H1 (cell line): Measurements from ENCODE around the gene ORC5. TPM values are rescaled to one million over a fixed set of nuclear protein-coding genes. Genes with fewer than 3 reads are reported as not detected.

Experiments
- CTCF ChIA-PET: fragments of 300-600 bp; sonication (Branson Sonifier 250); formaldehyde crosslinking; loops from one replicate; lab custom pipeline; 2021; ENCODE audit not compliant: partially characterized antibody; lab: Charles Lee
- POLR2A ChIA-PET: fragments of 300-600 bp; sonication (Branson Sonifier 250); formaldehyde crosslinking; loops from one replicate; lab custom pipeline; 2021; ENCODE audit warnings: inconsistent platforms; ENCODE audit not compliant: partially characterized antibody; lab: Charles Lee
- DNase-seq, 2 experiments: peaks; one replicate each; pipeline versions ENCODE4 v3.0.0 to v3.0.0-alpha.2; 2010 to 2022; ENCODE audit warnings: low spot score in 2 of 2, low read depth in 1 of 2, mixed read lengths in 1 of 2
- FAIRE-seq: peaks from 2 replicates; lab custom pipeline; 2011; peaks lifted over from hg19 to GRCh38; lab: Jason Lieb, UNC
- H2AFZ ChIP-seq: 2 replicates; pipeline ENCODE4 v1.8.1; 2012; ENCODE audit warnings: low read length, inconsistent platforms
- H2AK5ac ChIP-seq: 2 replicates; pipeline ENCODE4 v1.6.1; 2013; ENCODE audit warnings: low read depth, low read length
- H2BK120ac ChIP-seq: replicated peaks from 2 replicates; pipeline ENCODE3; 2013; ENCODE audit warnings: low read depth, low read length, inconsistent platforms
- H2BK12ac ChIP-seq: 2 replicates; pipeline ENCODE4 v1.6.1; 2013; ENCODE audit warnings: low read depth, low read length
- H2BK15ac ChIP-seq: 2 replicates; pipeline ENCODE4 v1.6.1; 2013; ENCODE audit warnings: low read length
- H2BK20ac ChIP-seq: 2 replicates; pipeline ENCODE4 v1.6.1; 2013; ENCODE audit warnings: low read length
- H2BK5ac ChIP-seq: 2 replicates; pipeline ENCODE4 v1.6.1; 2013; ENCODE audit warnings: low read depth, low read length
- H3K14ac ChIP-seq: 2 replicates; pipeline ENCODE4 v1.6.1; 2013; ENCODE audit warnings: inconsistent platforms; ENCODE audit not compliant: insufficient read length
- H3K18ac ChIP-seq: 2 replicates; pipeline ENCODE4 v1.6.1; 2013; ENCODE audit warnings: low read length; ENCODE audit errors: extremely low read depth
- H3K23ac ChIP-seq: 2 replicates; pipeline ENCODE4 v1.6.1; 2013; ENCODE audit warnings: inconsistent platforms; ENCODE audit not compliant: insufficient read length
- H3K23me2 ChIP-seq: 2 replicates; pipeline ENCODE4 v1.6.1; 2013; ENCODE audit warnings: low read depth, low read length
- H3K27ac ChIP-seq: 2 replicates; pipeline ENCODE4 v1.6.1; 2011; ENCODE audit warnings: low read depth, low read length, inconsistent platforms
- H3K27me3 ChIP-seq, 4 experiments: replicated peaks in 1 of 4; 1 replicate in 1 of 4; 2 replicates in 3 of 4; pipeline versions ENCODE4 v1.6.1 to v1.8.1; 2011 to 2013; ENCODE audit warnings: low read length in 3 of 4, mild to moderate bottlenecking in 3 of 4, inconsistent platforms in 2 of 4, mixed read lengths in 2 of 4, moderate library complexity in 1 of 4; ENCODE audit not compliant: control insufficient read depth in 3 of 4, insufficient read depth in 3 of 4; ENCODE audit errors: extremely low read depth in 1 of 4
- H3K36me3 ChIP-seq, 4 experiments: 2 replicates each; pipeline versions ENCODE4 v1.6.1 to v1.8.1; 2011 to 2013; ENCODE audit warnings: mild to moderate bottlenecking in 4 of 4, low read length in 3 of 4, moderate library complexity in 2 of 4, control low read depth in 1 of 4, inconsistent platforms in 1 of 4; ENCODE audit not compliant: insufficient read depth in 4 of 4, control insufficient read depth in 2 of 4
- H3K4ac ChIP-seq: replicated peaks from 2 replicates; pipeline ENCODE3; 2013; ENCODE audit warnings: low read length, low read depth, mixed read lengths, inconsistent platforms; ENCODE audit not compliant: insufficient read length
- H3K4me1 ChIP-seq, 4 experiments: replicated peaks in 1 of 4; 1 replicate in 1 of 4; 2 replicates in 3 of 4; pipeline versions ENCODE4 v1.6.1 to v1.8.1; 2011 to 2013; ENCODE audit warnings: low read length in 3 of 4, inconsistent platforms in 2 of 4, mixed read lengths in 1 of 4; ENCODE audit not compliant: insufficient read depth in 4 of 4, control insufficient read depth in 3 of 4
- H3K4me2 ChIP-seq, 2 experiments: 2 replicates each; pipeline versions ENCODE4 v1.6.1 to v1.8.1; 2011 to 2013; ENCODE audit warnings: low read depth in 2 of 2, low read length in 2 of 2, control low read depth in 1 of 2, inconsistent platforms in 1 of 2, mild to moderate bottlenecking in 1 of 2; ENCODE audit not compliant: insufficient read depth in 1 of 2
- H3K4me3 ChIP-seq, 4 experiments: fragments of 200-600, 300-600 bp in 1 of 4; sonication (generic), shearing (Covaris generic), sonication (Bioruptor Twin) in 1 of 4; 2 replicates each; pipeline versions ENCODE4 v1.5.1 to v1.8.1; 2011 to 2016; ENCODE audit warnings: low read length in 4 of 4, low read depth in 3 of 4, control low read depth in 2 of 4, inconsistent platforms in 2 of 4, mild to moderate bottlenecking in 2 of 4, mixed read lengths in 1 of 4, moderate library complexity in 1 of 4; ENCODE audit not compliant: insufficient read depth in 2 of 4; ENCODE audit errors: extremely low read depth in 1 of 4
- H3K56ac ChIP-seq: replicated peaks from 2 replicates; pipeline ENCODE3; 2013; ENCODE audit warnings: low read depth, mild to moderate bottlenecking, mixed read lengths, low read length, inconsistent platforms; ENCODE audit not compliant: insufficient read length
- H3K79me1 ChIP-seq: 2 replicates; pipeline ENCODE4 v1.6.1; 2013; ENCODE audit warnings: low read depth, low read length, control low read depth
- H3K79me2 ChIP-seq, 2 experiments: 2 replicates each; pipeline versions ENCODE4 v1.6.1 to v1.8.1; 2012 to 2013; ENCODE audit warnings: low read length in 2 of 2, mild to moderate bottlenecking in 2 of 2, inconsistent platforms in 1 of 2; ENCODE audit not compliant: insufficient read depth in 2 of 2, control insufficient read depth in 1 of 2
- H3K9ac ChIP-seq, 4 experiments: replicated peaks in 1 of 4; 1 replicate in 1 of 4; 2 replicates in 3 of 4; pipeline versions ENCODE4 v1.6.1 to v1.8.1; 2011 to 2013; ENCODE audit warnings: low read depth in 3 of 4, low read length in 3 of 4, control low read depth in 2 of 4, mild to moderate bottlenecking in 2 of 4, moderate library complexity in 2 of 4, inconsistent platforms in 1 of 4; ENCODE audit errors: extremely low read depth in 1 of 4
- H3K9me3 ChIP-seq, 2 experiments: 2 replicates each; pipeline versions ENCODE4 v1.6.1 to v1.8.1; 2012 to 2013; ENCODE audit warnings: mild to moderate bottlenecking in 2 of 2, moderate library complexity in 2 of 2, control low read depth in 1 of 2, inconsistent platforms in 1 of 2, low read depth in 1 of 2, low read length in 1 of 2, mixed read lengths in 1 of 2; ENCODE audit not compliant: insufficient read depth in 2 of 2
- H4K20me1 ChIP-seq, 2 experiments: replicated peaks in 1 of 2; 2 replicates each; pipeline versions ENCODE3 to v1.8.1; 2011 to 2013; ENCODE audit warnings: inconsistent platforms in 2 of 2, low read length in 2 of 2, mild to moderate bottlenecking in 1 of 2; ENCODE audit not compliant: insufficient read depth in 2 of 2, control insufficient read depth in 1 of 2
- H4K5ac ChIP-seq: 2 replicates; pipeline ENCODE4 v1.6.1; 2013; ENCODE audit warnings: low read length, low read depth, mixed read lengths, inconsistent platforms; ENCODE audit not compliant: insufficient read length
- H4K8ac ChIP-seq: 2 replicates; pipeline ENCODE4 v1.8.0; 2013; ENCODE audit warnings: mild to moderate bottlenecking, moderate library complexity, low read length, inconsistent platforms; ENCODE audit not compliant: insufficient read depth; ENCODE audit errors: extremely low read depth
- H4K91ac ChIP-seq: replicated peaks from 2 replicates; pipeline ENCODE3; 2013; ENCODE audit warnings: low read length, mixed read lengths, inconsistent platforms; ENCODE audit not compliant: insufficient read length
- CBX5 ChIP-seq: fragments of 300-800, 300-1000 bp; sonication (generic); IDR thresholded peaks from 2 replicates; pipeline ENCODE4 v1.7.1; 2016; ENCODE audit warnings: antibody characterized with exemption, low read length, low read depth
- CBX8 ChIP-seq: fragments of 300-800, 300-1000 bp; sonication (generic); IDR thresholded peaks from 2 replicates; pipeline ENCODE4 v1.7.1; 2016; ENCODE audit warnings: low read depth, low read length, borderline replicate concordance
- CTBP2 ChIP-seq: IDR thresholded peaks from 2 replicates; pipeline ENCODE4 v1.7.0; 2011; ENCODE audit warnings: borderline replicate concordance, mild to moderate bottlenecking, moderate library complexity, mixed read lengths, low read length; ENCODE audit not compliant: insufficient read depth, insufficient read length
- HDAC6 ChIP-seq: IDR thresholded peaks from one replicate; pipeline ENCODE4 v1.7.1; 2012; ENCODE audit warnings: low read depth, mild to moderate bottlenecking, inconsistent platforms, low read length, moderate library complexity
- POLR2AphosphoS5 ChIP-seq: IDR thresholded peaks from 2 replicates; pipeline ENCODE4 v1.6.1; 2011; ENCODE audit warnings: low read depth, low read length
- POU5F1 ChIP-seq: IDR thresholded peaks from 2 replicates; pipeline ENCODE4 v1.6.1; 2011; ENCODE audit warnings: low read depth, mild to moderate bottlenecking, low read length, moderate library complexity
- RBBP5 ChIP-seq: IDR thresholded peaks from 2 replicates; pipeline ENCODE4 v1.7.1; 2012; ENCODE audit warnings: low read depth, mild to moderate bottlenecking, inconsistent platforms, low read length, moderate library complexity, borderline replicate concordance
- RXRA ChIP-seq: IDR thresholded peaks from 2 replicates; pipeline ENCODE4 v1.6.1; 2011; ENCODE audit warnings: low read depth, mild to moderate bottlenecking, low read length, moderate library complexity; ENCODE audit not compliant: insufficient read depth
- SIN3A ChIP-seq, 2 experiments: IDR thresholded peaks in 1 of 2; conservative IDR thresholded peaks in 1 of 2; 2 replicates each; pipeline ENCODE4 v1.6.1; 2011 to 2012; ENCODE audit warnings: low read length in 2 of 2, improper control_type of control experiment in 1 of 2, low read depth in 1 of 2, mild to moderate bottlenecking in 1 of 2
- SP4 ChIP-seq: IDR thresholded peaks from 2 replicates; pipeline ENCODE4 v1.6.1; 2012; ENCODE audit warnings: low read length, inconsistent platforms
- WGBS, 2 experiments: shearing (Covaris generic) in 1 of 2; methylation state at CpG; one replicate each; pipeline versions ENCODE4 v1.1.6 to v1.1.7; 2013 to 2015; ENCODE audit warnings: low lambda C conversion rate in 2 of 2, mixed read lengths in 2 of 2, inconsistent platforms in 1 of 2, low coverage in 1 of 2, missing lambda C conversion rate in 1 of 2; ENCODE audit not compliant: insufficient replicate concordance in 2 of 2, insufficient coverage in 1 of 2, insufficient read length in 1 of 2; ENCODE audit errors: extremely low coverage in 1 of 2, missing lambda C conversion rate in 1 of 2; 5-methylcytosine and 5-hydroxymethylcytosine counted together
- polyA plus RNA-seq, 7 experiments: library from polyadenylated mRNA; depleted of rRNA in 3 of 7; stranded (reverse) in 5 of 7; unstranded in 2 of 7; fragments of >200 nt in 5 of 7; fragments of 200-250 nt in 2 of 7; gene quantifications; 1 replicate in 5 of 7; 2 replicates in 1 of 7; 4 replicates in 1 of 7; pipeline versions ENCODE4 v1.2.1 to v1.2.3, GENCODE V29; 2011 to 2013; ENCODE audit warnings: missing spikeins in 2 of 7, mixed read lengths in 2 of 7
- total RNA-seq: library from RNA; stranded (reverse); fragmentation: NEBNext Ultra II Directional; extraction: Animal tissue kit (Norgen Biotek cat#: 25700); gene quantifications from 2 replicates; pipeline ENCODE4 v1.2.1, GENCODE V29; 2021
- TF ChIP-seq, protein P1 (sequence below), 3 experiments: IDR thresholded peaks; 1 replicate in 2 of 3; 2 replicates in 1 of 3; pipeline versions ENCODE4 v1.5.1 to v1.6.1; 2011; ENCODE audit warnings: low read length in 3 of 3, mild to moderate bottlenecking in 3 of 3, inconsistent platforms in 2 of 3, low read depth in 1 of 3, moderate library complexity in 1 of 3; ENCODE audit not compliant: insufficient read depth in 1 of 3; ENCODE audit errors: control extremely low read depth in 1 of 3

ORC5 gene
- total and polyA plus RNA-seq, 2 of the 8 experiments (the other 6 are each of a cell fraction or from before 2014, with no cell fraction given) = 7.7 to 19.9 TPM

DNA sequence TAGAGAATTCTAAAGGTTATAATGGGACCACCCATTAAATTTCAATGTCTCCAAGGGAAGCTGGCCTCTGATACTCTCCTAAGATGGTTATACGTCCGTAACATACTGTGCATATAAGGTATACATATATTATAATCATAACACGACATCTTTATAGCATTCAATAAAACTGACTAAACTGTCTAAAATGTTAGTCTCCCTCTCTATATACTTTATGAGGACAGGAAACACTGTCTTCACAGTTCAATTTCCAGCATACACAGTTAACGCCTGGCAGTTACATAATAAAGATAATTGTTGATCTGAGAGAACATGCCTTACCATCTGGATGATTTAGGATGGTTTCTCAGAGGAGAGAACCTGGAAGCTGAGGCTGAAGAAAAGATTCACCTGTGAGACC, 1.2 kb upstream of the ORC5 start:
- Histone ChIP-seq H3K36me3 (no peaks in the 10 kb centered on the region; a peak in 1 of 8 replicates), H3K79me2 (peaks cover 8 to 32% of the 10 kb centered on the region in 2 experiments; a peak in 3 of 4 replicates), H2BK15ac (no peak overlapping the region), H3K27me3 (no peaks in the 10 kb centered on the region), H3K27ac (no peak overlapping the region), H2BK5ac (no peak overlapping the region), H3K56ac (no peak overlapping the region), H2BK120ac (no peak overlapping the region), H3K4me1 (no peaks in the 10 kb centered on the region; a peak in 2 of 7 replicates), H4K91ac (no peak overlapping the region), H3K9me3 (peaks cover 8 to 12% of the 10 kb centered on the region in 2 experiments), H4K5ac (no peak overlapping the region), H3K23ac (no peak overlapping the region), H4K20me1 (no peaks in the 10 kb centered on the region), H3K4ac (no peak overlapping the region), H3K4me3 (no peak overlapping the region; a peak in 1 of 8 replicates), H2AK5ac (no peak overlapping the region), H2AFZ (no peak overlapping the region), H3K4me2 (no peak overlapping the region; a peak in 1 of 4 replicates), H4K8ac (no peak overlapping the region), H2BK12ac (no peak overlapping the region), H2BK20ac (no peak overlapping the region), H3K23me2 (peaks cover 10% of the 10 kb centered on the region; the same call in 1 of the 2 replicates), H3K9ac (no peak overlapping the region), H3K79me1 (peaks cover 5% of the 10 kb centered on the region; the same call in 1 of the 2 replicates), H3K18ac (no peak overlapping the region), H3K14ac (no peak overlapping the region)
- WGBS, 2 experiments = 96% methylated on average over 4 of the region's 4 CpGs; no CpG with 5 or more reads in 1 of the 2 experiments
- TF ChIP-seq POLR2AphosphoS5 = no peak
- no peak for TF ChIP-seq CBX8
- TF ChIP-seq SIN3A (conservative IDR thresholded peaks at IDR 0.05 in 1 of 2, IDR thresholded peaks at IDR 0.05 in 1 of 2; ENCODE audit: low read depth in 1 of 2, low read length in 2 of 2) = no peak
- TF ChIP-seq RBBP5 = no peak
- no peak for TF ChIP-seq CBX5
- no peak for TF ChIP-seq CTBP2
- no peak for TF ChIP-seq POU5F1
- no peak for TF ChIP-seq HDAC6
- TF ChIP-seq SP4 = no peak
- no peak for TF ChIP-seq RXRA
- TF ChIP-seq, protein P1, sequence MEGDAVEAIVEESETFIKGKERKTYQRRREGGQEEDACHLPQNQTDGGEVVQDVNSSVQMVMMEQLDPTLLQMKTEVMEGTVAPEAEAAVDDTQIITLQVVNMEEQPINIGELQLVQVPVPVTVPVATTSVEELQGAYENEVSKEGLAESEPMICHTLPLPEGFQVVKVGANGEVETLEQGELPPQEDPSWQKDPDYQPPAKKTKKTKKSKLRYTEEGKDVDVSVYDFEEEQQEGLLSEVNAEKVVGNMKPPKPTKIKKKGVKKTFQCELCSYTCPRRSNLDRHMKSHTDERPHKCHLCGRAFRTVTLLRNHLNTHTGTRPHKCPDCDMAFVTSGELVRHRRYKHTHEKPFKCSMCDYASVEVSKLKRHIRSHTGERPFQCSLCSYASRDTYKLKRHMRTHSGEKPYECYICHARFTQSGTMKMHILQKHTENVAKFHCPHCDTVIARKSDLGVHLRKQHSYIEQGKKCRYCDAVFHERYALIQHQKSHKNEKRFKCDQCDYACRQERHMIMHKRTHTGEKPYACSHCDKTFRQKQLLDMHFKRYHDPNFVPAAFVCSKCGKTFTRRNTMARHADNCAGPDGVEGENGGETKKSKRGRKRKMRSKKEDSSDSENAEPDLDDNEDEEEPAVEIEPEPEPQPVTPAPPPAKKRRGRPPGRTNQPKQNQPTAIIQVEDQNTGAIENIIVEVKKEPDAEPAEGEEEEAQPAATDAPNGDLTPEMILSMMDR (IDR thresholded peaks at IDR 0.05; ENCODE audit: control extremely low read depth in 1 of 3, insufficient read depth in 1 of 3, low read depth in 1 of 3, low read length in 3 of 3) = no peak
- POLR2A ChIA-PET = interaction anchor here (1.2 to 1.3 kb wide), 2 partner anchors 7 to 12 kb away, joined by 3 read pairs; no protein-coding TSS in a partner anchor
- DNase-seq = no peak
- CTCF ChIA-PET = interaction anchor here (1.4 kb wide), 1 partner anchor 22 kb away, joined by 4 read pairs; no protein-coding TSS in a partner anchor
- FAIRE-seq = no peak
